NOMO-1 (cell line): ENCODE measurements around the gene OGT.

Experiments
- DNase-seq, 2 experiments: peaks; one replicate each; lab custom pipeline; 2025; ENCODE audit not compliant: unreplicated experiment in 2 of 2; lab: John Stamatoyannopoulos, UW

The OGT gene

DNA sequence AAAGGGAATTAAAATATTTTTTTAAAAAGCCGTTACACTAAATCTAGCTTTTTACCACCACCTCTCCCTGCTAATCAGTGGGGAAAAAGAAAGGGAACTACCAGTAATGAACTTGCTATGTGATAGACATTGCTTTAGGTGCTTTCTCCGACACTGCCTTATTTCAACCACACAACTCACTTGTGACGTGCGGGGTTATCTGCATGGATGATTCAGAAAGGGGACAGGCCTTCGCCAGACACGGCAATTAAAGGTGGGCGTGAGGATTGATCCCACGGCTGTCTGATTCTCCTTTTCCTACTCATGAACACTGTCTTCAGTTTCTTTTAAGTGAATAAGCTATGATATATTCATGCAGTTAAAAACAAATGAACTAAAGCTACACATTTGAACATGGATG is 86.3 kb downstream of the OGT start:
- DNase-seq = no peak

DNA sequence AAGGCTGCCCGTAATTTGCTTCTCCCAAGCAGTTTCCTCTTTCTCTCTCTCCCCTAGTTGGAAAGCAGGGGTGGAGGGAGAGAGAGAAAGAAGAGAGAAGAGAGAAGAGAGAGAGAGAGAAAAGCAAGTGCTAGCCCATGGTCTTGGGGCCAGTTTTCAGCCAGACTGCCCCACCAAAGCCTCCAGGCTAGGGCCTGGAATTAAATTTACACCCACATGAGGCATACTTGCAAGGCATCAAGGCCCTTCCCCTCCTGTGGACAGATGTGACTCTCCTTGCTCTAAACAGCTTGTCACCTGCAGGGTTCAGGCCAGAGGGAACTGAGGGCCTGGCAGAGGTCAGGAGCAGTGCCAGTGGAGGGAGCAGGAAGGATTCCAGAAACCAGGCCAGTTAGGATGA is 87.1 kb downstream of the OGT start:
- no peak for DNase-seq

- no peak for DNase-seq
Measured at GRCh38 chrX:71621603-71622002, 88.7 kb downstream of the OGT start.

DNA sequence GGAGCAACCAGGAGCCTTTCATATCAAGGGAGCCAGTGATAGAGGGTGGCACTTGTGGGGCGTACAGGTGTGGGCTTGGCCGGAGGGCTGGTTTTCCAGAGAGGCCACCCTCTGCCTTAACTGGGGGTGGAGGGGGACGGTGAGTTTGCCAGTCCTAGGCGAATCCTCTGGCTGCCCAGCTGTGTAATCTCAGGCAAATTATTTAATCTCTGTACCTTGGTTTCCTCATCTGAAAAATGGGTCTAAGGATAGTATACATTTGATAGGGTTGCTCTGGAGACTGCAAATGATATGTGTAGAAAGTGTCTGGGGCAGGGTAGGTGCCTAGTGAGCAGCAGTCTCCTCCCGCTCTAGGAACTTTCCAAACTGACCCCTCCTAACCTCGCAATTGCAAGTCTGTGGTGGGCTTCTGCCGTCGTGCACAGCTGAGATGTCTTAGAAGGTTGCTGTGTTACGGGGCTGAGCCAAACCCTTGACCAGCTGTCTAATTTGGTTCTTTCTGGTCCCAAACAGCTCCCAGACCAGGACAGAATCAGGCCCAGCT is 89.2 kb downstream of the OGT start:
- no peak for DNase-seq

DNA sequence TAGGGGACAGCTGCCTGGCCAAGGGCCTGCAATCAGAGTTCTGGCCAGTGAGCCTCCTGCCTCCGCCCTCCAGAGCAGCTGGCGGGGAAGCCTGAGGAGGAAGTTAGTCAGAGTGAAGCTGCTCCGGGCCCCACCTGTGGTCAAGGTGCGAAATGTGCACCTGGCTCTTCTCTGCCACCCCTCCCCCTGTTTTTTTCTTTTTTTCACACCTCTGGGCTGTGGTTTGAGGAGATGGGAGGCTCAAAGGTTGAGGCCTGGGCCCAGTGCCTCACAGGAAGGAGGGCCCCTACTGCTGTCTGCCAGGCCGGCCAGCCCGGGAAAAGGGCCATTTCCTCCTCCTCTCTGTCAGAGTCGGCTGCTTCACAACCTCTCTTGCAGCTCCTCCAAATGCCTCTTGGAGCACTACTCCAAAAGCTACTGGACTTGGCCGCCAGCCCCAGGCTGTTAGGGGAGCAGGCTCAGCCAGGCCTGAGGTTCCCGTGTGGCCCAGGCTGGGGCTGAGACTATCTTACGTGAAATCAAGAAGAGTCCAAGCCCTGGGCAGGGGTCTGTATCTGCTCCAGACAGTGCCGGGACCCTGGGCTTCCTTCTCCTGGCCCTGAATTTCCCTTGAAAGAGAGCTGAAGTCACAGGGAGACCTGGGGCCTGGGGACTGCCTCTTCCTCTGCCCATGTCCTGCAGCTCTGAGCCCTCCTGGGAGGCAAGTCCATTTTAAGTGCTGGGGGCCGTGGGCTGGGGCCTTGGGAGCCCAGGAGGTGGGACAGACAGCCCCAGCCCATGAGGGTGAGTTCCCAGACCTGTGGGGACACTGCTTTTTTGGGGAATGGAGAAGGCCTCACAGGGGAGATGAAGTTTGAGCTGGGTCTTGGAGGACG is 89.9 kb downstream of the OGT start:
- peak; percentile 48 for DNase-seq

- DNase-seq = no peak
Measured at GRCh38 chrX:71623714-71624113, 90.8 kb downstream of the OGT start.

- DNase-seq = no peak
Measured at GRCh38 chrX:71625471-71625870, 92.6 kb downstream of the OGT start.
